GM12878 (cell line): ENCODE measurements around the gene PRG3. TPM values are rescaled to one million over a fixed set of nuclear protein-coding genes. Genes with fewer than 3 reads are reported as not detected.

ENCODE experiments used
- ATAC-seq: fragments of 200-7000 bp; cut with Tn5 transposase; 3 replicates; pipeline ENCODE4 v1.9.1; 2020; ENCODE audit warnings: mild to moderate bottlenecking, moderate library complexity
- BruUV-seq: library from RNA; stranded (reverse); fragments of 400-500 nt; replicated peaks from 2 replicates; lab custom pipeline; 2021; lab: Mats Ljungman, UMichigan
- CTCF ChIA-PET: fragments of 300-600 bp; sonication (Branson Sonifier 250); formaldehyde crosslinking; extraction: SDS; loops from one replicate; lab custom pipeline; 2021; ENCODE audit warnings: inconsistent platforms; lab: Yijun Ruan, JAX
- POLR2A ChIA-PET: fragments of 350-600 bp; formaldehyde crosslinking; extraction: SDS; loops from one replicate; lab custom pipeline; 2021; ENCODE audit warnings: inconsistent platforms; lab: Charles Lee
- RAD21 ChIA-PET: fragments of 300-600 bp; sonication (Branson Sonifier 250); formaldehyde crosslinking; loops from one replicate; lab custom pipeline; 2023; ENCODE audit warnings: antibody characterized with exemption; ENCODE audit not compliant: unreplicated experiment; lab: Charles Lee
- SMC1A ChIA-PET: fragments of 300-600 bp; sonication (Branson Sonifier 250); formaldehyde crosslinking; loops from one replicate; lab custom pipeline; 2023; ENCODE audit not compliant: unreplicated experiment, uncharacterized antibody; lab: Charles Lee
- DNase-seq: peaks from one replicate; pipeline ENCODE4 v3.0.0-alpha.2; 2011; ENCODE audit warnings: low read depth, low spot score
- FAIRE-seq: peaks from 3 replicates; lab custom pipeline; 2011; peaks lifted over from hg19 to GRCh38; lab: Jason Lieb, UNC
- H2AFZ ChIP-seq: 2 replicates; pipeline ENCODE4 v1.6.0; 2011; ENCODE audit warnings: low read depth, low read length, control low read depth; ENCODE audit not compliant: control insufficient read depth
- H3K27ac ChIP-seq: 2 replicates; pipeline ENCODE4 v1.5.1; 2011; ENCODE audit warnings: control low read depth; ENCODE audit not compliant: control insufficient read depth, insufficient read depth
- H3K27me3 ChIP-seq, 2 experiments: replicated peaks in 1 of 2; 2 replicates each; pipeline versions ENCODE4 v1.6.0 to v1.6.1; 2011; ENCODE audit warnings: low read length in 1 of 2; ENCODE audit not compliant: control insufficient read depth in 2 of 2, insufficient read depth in 2 of 2
- H3K36me3 ChIP-seq, 2 experiments: 2 replicates each; pipeline ENCODE4 v1.5.1; 2011; ENCODE audit warnings: low read length in 1 of 2; ENCODE audit not compliant: control insufficient read depth in 2 of 2, insufficient read depth in 2 of 2
- H3K4me1 ChIP-seq: 2 replicates; pipeline ENCODE4 v1.6.1; 2011; ENCODE audit warnings: mild to moderate bottlenecking, low read length, moderate library complexity, mixed read lengths; ENCODE audit not compliant: control insufficient read depth, insufficient read depth
- H3K4me2 ChIP-seq: 2 replicates; pipeline ENCODE4 v1.6.0; 2011; ENCODE audit warnings: control low read depth; ENCODE audit not compliant: control insufficient read depth, insufficient read depth
- H3K4me3 ChIP-seq: fragments of 200-600 bp; sonication (generic); 2 replicates; pipeline ENCODE4 v1.5.1; 2016
- H3K79me2 ChIP-seq: 2 replicates; pipeline ENCODE4 v1.6.0; 2011; ENCODE audit warnings: low read length; ENCODE audit not compliant: control insufficient read depth, insufficient read depth
- H3K9ac ChIP-seq: 2 replicates; pipeline ENCODE4 v1.8.0; 2011; ENCODE audit warnings: low read length, control low read depth, mixed read lengths; ENCODE audit not compliant: control insufficient read depth, insufficient read depth
- H3K9me3 ChIP-seq: replicated peaks from 3 replicates; pipeline ENCODE4 v1.5.1; 2011; ENCODE audit warnings: mild to moderate bottlenecking, low read length; ENCODE audit not compliant: control insufficient read depth, insufficient read depth
- H4K20me1 ChIP-seq: 2 replicates; pipeline ENCODE4 v1.6.0; 2011; ENCODE audit not compliant: control insufficient read depth, insufficient read depth
- CBX5 ChIP-seq: sonication (generic); IDR thresholded peaks from 2 replicates; pipeline ENCODE4 v1.6.1; 2016; ENCODE audit warnings: low read depth, moderate library complexity, mild to moderate bottlenecking, inconsistent platforms
- EP300 ChIP-seq, 2 experiments: fragments of 150-350 bp in 1 of 2; IDR thresholded peaks; 2 replicates each; pipeline ENCODE4 v1.6.1; 2011 to 2012; ENCODE audit warnings: low read depth in 2 of 2, low read length in 2 of 2, borderline replicate concordance in 1 of 2, improper control_type of control experiment in 1 of 2, inconsistent platforms in 1 of 2; ENCODE audit not compliant: control insufficient read depth in 1 of 2
- FOXM1 ChIP-seq: IDR thresholded peaks from 2 replicates; pipeline ENCODE4 v1.6.1; 2012; ENCODE audit warnings: low read depth, mild to moderate bottlenecking, inconsistent platforms, low read length, moderate library complexity
- GABPA ChIP-seq: IDR thresholded peaks from 2 replicates; pipeline ENCODE4 v1.6.1; 2014; ENCODE audit warnings: antibody characterized with exemption, low read depth, mild to moderate bottlenecking, inconsistent platforms
- HDAC2 ChIP-seq: fragments of 200-600 bp; sonication (generic); IDR thresholded peaks from 2 replicates; pipeline ENCODE4 v1.6.1; 2017
- MYB ChIP-seq: fragments of 150-350 bp; IDR thresholded peaks from 2 replicates; pipeline ENCODE4 v1.6.1; 2014; ENCODE audit warnings: mild to moderate bottlenecking, low read depth, low read length, borderline replicate concordance
- NBN ChIP-seq: fragments of 450-650 bp; IDR thresholded peaks from 2 replicates; pipeline ENCODE4 v1.6.1; 2016
- NFYB ChIP-seq: IDR thresholded peaks from 2 replicates; pipeline ENCODE4 v1.6.1; 2011; ENCODE audit warnings: low read depth, mild to moderate bottlenecking, low read length, improper control_type of control experiment, moderate library complexity; ENCODE audit not compliant: insufficient read depth
- YBX1 ChIP-seq: fragments of 450-650 bp; IDR thresholded peaks from 2 replicates; pipeline ENCODE4 v1.6.1; 2016; ENCODE audit warnings: antibody characterized with exemption
- WGBS: methylation state at CpG from one replicate; pipeline ENCODE4 v1.1.6; 2016; ENCODE audit warnings: low lambda C conversion rate; ENCODE audit not compliant: insufficient replicate concordance, insufficient coverage; ENCODE audit errors: missing lambda C conversion rate; 5-methylcytosine and 5-hydroxymethylcytosine counted together
- in situ Hi-C: fragments of 300-500 bp; cut with MboI; formaldehyde crosslinking; loops from 9 replicates; pipeline ENCODE4 v1.14.3; 2018; ENCODE audit warnings: mixed read lengths
- intact Hi-C: fragments of 100-400 bp; cut with micrococcal nuclease; formaldehyde crosslinking; loops from one replicate; pipeline ENCODE4 v1.14.2; 2022; ENCODE audit not compliant: unreplicated experiment
- polyA plus RNA-seq, 11 experiments: library from polyadenylated mRNA; depleted of rRNA in 4 of 11; unstranded in 6 of 11; stranded (reverse) in 5 of 11; fragments of >200 nt; fragmentation: Nextera tagmentation in 4 of 11; fragmentation: Illumina TruSeq in 1 of 11; extraction: Ambion mirVana in 4 of 11; extraction: Trizol in 1 of 11; gene quantifications; 1 replicate in 1 of 11; 2 replicates in 10 of 11; pipeline versions ENCODE4 v1.2.1 to v1.2.3, GENCODE V29; 2011 to 2016; ENCODE audit warnings: inconsistent platforms in 2 of 11, missing spikeins in 2 of 11, low read depth in 1 of 11
- total RNA-seq, 4 experiments: library from RNA; depleted of rRNA in 3 of 4; stranded (reverse); fragments of >200 nt in 3 of 4; fragmentation: Illumina TruSeq in 1 of 4; extraction: Trizol in 1 of 4; gene quantifications; 2 replicates each; pipeline versions ENCODE4 v1.2.1 to v1.2.3, GENCODE V29; 2013 to 2021
- TF ChIP-seq, protein P1 (sequence below): fragments of 450-650 bp; IDR thresholded peaks from 2 replicates; pipeline ENCODE4 v1.6.1; 2018; ENCODE audit warnings: mild to moderate bottlenecking, low read depth, moderate library complexity; ENCODE audit not compliant: partially characterized antibody
- TF ChIP-seq, protein P2 (sequence below): fragments of 450-650 bp; IDR thresholded peaks from 2 replicates; pipeline ENCODE4 v1.6.1; 2014; ENCODE audit warnings: mild to moderate bottlenecking

The PRG3 gene
- total and polyA plus RNA-seq, 10 of the 15 experiments (the other 5 are each of a cell fraction or from before 2014, with no cell fraction given) = not detected

DNA sequence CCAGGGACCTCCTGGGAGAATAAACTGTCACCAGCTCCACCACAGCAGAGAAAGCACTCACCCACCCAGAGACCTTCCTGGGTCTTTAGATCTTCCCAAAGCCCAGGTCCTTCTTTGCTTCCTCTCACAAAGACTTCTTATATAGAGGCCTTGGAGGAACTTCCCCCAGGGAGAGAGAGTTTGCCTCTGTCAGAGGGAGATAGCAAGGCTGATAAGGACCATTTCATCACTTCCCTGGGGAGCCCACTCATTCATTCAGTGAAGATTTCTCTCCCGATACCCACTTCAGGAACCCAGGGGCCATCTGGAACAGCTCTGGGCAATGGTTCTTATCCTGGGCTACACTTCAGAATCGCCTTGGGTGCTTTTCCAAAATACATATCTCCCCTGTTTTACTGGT, 9.6 kb upstream of the PRG3 start, which contains the start of gene PRG2:
Gene PRG2 (minus strand): TSS at position 116 of the 400 bp plus-strand sequence. CDS start 706 bp downstream, outside the sequence.
- ChIA-PET RAD21 (no interaction called here), SMC1A (no interaction called here), POLR2A (no interaction called here), CTCF (no interaction called here)
- no peak for FAIRE-seq
- H3K9ac ChIP-seq = no peak within 1 kb of the TSS
- no peak for ATAC-seq
- no peaks in the 10 kb centered on the region for H3K36me3 ChIP-seq
- in situ Hi-C loops (no loop called here), intact Hi-C loops (no loop called here)
- no peaks in the 10 kb centered on the region for H3K79me2 ChIP-seq
- H2AFZ ChIP-seq = no peak within 1 kb of the TSS
- H3K27me3 ChIP-seq = no peaks in the 10 kb centered on the region
- no TSS peak for BruUV-seq
- H3K4me1 ChIP-seq = no peaks in the 10 kb centered on the region
- no peak within 1 kb of the TSS for H3K4me2 ChIP-seq
- no peak for DNase-seq
- TF ChIP-seq FOXM1 (no peak), EP300 (IDR thresholded peaks at IDR 0.05; ENCODE audit: borderline replicate concordance in 1 of 2, control insufficient read depth in 1 of 2, low read depth in 2 of 2, low read length in 2 of 2) (no peak), NBN (no peak), GABPA (no peak), MYB (no peak), YBX1 (no peak), HDAC2 (no peak), CBX5 (no peak), NFYB (no peak)
- TF ChIP-seq, protein P1, sequence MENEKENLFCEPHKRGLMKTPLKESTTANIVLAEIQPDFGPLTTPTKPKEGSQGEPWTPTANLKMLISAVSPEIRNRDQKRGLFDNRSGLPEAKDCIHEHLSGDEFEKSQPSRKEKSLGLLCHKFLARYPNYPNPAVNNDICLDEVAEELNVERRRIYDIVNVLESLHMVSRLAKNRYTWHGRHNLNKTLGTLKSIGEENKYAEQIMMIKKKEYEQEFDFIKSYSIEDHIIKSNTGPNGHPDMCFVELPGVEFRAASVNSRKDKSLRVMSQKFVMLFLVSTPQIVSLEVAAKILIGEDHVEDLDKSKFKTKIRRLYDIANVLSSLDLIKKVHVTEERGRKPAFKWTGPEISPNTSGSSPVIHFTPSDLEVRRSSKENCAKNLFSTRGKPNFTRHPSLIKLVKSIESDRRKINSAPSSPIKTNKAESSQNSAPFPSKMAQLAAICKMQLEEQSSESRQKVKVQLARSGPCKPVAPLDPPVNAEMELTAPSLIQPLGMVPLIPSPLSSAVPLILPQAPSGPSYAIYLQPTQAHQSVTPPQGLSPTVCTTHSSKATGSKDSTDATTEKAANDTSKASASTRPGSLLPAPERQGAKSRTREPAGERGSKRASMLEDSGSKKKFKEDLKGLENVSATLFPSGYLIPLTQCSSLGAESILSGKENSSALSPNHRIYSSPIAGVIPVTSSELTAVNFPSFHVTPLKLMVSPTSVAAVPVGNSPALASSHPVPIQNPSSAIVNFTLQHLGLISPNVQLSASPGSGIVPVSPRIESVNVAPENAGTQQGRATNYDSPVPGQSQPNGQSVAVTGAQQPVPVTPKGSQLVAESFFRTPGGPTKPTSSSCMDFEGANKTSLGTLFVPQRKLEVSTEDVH = no peak
- TF ChIP-seq, protein P2, sequence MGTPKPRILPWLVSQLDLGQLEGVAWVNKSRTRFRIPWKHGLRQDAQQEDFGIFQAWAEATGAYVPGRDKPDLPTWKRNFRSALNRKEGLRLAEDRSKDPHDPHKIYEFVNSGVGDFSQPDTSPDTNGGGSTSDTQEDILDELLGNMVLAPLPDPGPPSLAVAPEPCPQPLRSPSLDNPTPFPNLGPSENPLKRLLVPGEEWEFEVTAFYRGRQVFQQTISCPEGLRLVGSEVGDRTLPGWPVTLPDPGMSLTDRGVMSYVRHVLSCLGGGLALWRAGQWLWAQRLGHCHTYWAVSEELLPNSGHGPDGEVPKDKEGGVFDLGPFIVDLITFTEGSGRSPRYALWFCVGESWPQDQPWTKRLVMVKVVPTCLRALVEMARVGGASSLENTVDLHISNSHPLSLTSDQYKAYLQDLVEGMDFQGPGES = no peak
- H4K20me1 ChIP-seq = no peaks in the 10 kb centered on the region
- H3K27ac ChIP-seq = no peak within 1 kb of the TSS
- WGBS = 53% methylated on average over 2 of the region's 2 CpGs
- no peak within 1 kb of the TSS for H3K4me3 ChIP-seq
- H3K9me3 ChIP-seq = no peaks in the 10 kb centered on the region
